HEK293 (cell line): Measurements from ENCODE around the gene DOCK1.

Experiments used
- CTCF ChIP-seq: fragments of 450-650 bp; formaldehyde crosslinking; IDR thresholded peaks from 2 replicates; pipeline ENCODE4 v1.5.1; 2016; ENCODE audit warnings: missing biosample characterization, missing genetic modification characterization
- KLF16 ChIP-seq: fragments of 450-650 bp; formaldehyde crosslinking; IDR thresholded peaks from 2 replicates; pipeline ENCODE4 v1.5.1; 2017; ENCODE audit warnings: missing biosample characterization, missing genetic modification characterization
- REPIN1 ChIP-seq: fragments of 450-650 bp; formaldehyde crosslinking; IDR thresholded peaks from 2 replicates; pipeline ENCODE4 v1.5.1; 2017; ENCODE audit warnings: missing biosample characterization, missing genetic modification characterization, low read depth
- YY1 ChIP-seq: fragments of 450-650 bp; formaldehyde crosslinking; IDR thresholded peaks from 2 replicates; pipeline ENCODE4 v1.5.1; 2018; ENCODE audit warnings: missing biosample characterization, missing genetic modification characterization
- ZBTB21 ChIP-seq: fragments of 450-650 bp; formaldehyde crosslinking; IDR thresholded peaks from 2 replicates; pipeline ENCODE4 v1.5.1; 2017; ENCODE audit warnings: missing biosample characterization, missing genetic modification characterization
- ZNF324 ChIP-seq: fragments of 450-650 bp; formaldehyde crosslinking; IDR thresholded peaks from 2 replicates; pipeline ENCODE4 v1.5.1; 2016; ENCODE audit warnings: missing biosample characterization, missing genetic modification characterization
- ZNF560 ChIP-seq: fragments of 450-650 bp; formaldehyde crosslinking; IDR thresholded peaks from 2 replicates; pipeline ENCODE4 v1.5.1; 2017; ENCODE audit warnings: missing biosample characterization, missing genetic modification characterization, borderline replicate concordance
- ZNF626 ChIP-seq: fragments of 450-650 bp; sonication (Bioruptor Pico); formaldehyde crosslinking; IDR thresholded peaks from 2 replicates; pipeline ENCODE4 v1.5.1; 2018; ENCODE audit warnings: missing biosample characterization, missing genetic modification characterization, inconsistent platforms
- TF ChIP-seq, protein P1 (sequence below): fragments of 450-650 bp; formaldehyde crosslinking; IDR thresholded peaks from 2 replicates; pipeline ENCODE4 v1.5.1; 2016; ENCODE audit warnings: missing biosample characterization, missing genetic modification characterization
- TF ChIP-seq, protein P2 (sequence below): fragments of 450-650 bp; formaldehyde crosslinking; IDR thresholded peaks from 2 replicates; pipeline ENCODE4 v1.5.1; 2016; ENCODE audit warnings: missing biosample characterization, missing genetic modification characterization
- TF ChIP-seq, protein P3 (sequence below): fragments of 450-650 bp; formaldehyde crosslinking; IDR thresholded peaks from 2 replicates; pipeline ENCODE4 v1.5.1; 2016; ENCODE audit warnings: missing biosample characterization, missing genetic modification characterization, low read depth

DNA sequence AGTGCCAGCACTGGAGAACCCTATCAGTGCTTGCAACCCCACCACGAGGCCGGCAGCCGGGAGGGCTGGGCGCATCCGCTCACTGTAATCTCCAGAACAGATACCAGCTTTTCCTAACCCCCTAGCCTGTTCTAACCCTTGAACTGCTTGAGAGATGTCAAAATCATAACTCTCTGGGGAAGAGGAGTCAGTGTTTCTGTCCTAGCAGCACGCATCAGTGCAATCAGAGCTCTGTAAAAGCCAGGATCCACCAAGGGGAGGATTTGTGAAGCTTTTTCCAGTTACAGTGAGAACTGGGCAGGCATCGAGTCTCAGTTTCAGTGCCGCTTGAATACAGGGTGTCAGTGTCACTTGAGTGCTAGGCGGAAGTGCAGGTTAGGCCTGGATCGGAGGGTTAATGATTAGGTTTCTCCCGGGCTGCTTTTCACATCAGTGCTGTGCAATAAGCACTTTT is 395.7 kb downstream of the DOCK1 start:
- TF ChIP-seq CTCF (no peak), YY1 (tag by site-specific recombination) (no peak), ZNF324 (tag by site-specific recombination) (no peak), ZBTB21 (tag by site-specific recombination) (no peak), REPIN1 (no peak), ZNF626 (tag by site-specific recombination) (no peak), KLF16 (tag by site-specific recombination) (no peak), ZNF560 (tag by site-specific recombination) (no peak)
- TF ChIP-seq, protein P1, sequence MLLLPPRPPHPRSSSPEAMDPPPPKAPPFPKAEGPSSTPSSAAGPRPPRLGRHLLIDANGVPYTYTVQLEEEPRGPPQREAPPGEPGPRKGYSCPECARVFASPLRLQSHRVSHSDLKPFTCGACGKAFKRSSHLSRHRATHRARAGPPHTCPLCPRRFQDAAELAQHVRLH (tag by site-specific recombination), result no peak
- TF ChIP-seq, protein P2, sequence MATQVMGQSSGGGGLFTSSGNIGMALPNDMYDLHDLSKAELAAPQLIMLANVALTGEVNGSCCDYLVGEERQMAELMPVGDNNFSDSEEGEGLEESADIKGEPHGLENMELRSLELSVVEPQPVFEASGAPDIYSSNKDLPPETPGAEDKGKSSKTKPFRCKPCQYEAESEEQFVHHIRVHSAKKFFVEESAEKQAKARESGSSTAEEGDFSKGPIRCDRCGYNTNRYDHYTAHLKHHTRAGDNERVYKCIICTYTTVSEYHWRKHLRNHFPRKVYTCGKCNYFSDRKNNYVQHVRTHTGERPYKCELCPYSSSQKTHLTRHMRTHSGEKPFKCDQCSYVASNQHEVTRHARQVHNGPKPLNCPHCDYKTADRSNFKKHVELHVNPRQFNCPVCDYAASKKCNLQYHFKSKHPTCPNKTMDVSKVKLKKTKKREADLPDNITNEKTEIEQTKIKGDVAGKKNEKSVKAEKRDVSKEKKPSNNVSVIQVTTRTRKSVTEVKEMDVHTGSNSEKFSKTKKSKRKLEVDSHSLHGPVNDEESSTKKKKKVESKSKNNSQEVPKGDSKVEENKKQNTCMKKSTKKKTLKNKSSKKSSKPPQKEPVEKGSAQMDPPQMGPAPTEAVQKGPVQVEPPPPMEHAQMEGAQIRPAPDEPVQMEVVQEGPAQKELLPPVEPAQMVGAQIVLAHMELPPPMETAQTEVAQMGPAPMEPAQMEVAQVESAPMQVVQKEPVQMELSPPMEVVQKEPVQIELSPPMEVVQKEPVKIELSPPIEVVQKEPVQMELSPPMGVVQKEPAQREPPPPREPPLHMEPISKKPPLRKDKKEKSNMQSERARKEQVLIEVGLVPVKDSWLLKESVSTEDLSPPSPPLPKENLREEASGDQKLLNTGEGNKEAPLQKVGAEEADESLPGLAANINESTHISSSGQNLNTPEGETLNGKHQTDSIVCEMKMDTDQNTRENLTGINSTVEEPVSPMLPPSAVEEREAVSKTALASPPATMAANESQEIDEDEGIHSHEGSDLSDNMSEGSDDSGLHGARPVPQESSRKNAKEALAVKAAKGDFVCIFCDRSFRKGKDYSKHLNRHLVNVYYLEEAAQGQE, result no peak
- TF ChIP-seq, protein P3, sequence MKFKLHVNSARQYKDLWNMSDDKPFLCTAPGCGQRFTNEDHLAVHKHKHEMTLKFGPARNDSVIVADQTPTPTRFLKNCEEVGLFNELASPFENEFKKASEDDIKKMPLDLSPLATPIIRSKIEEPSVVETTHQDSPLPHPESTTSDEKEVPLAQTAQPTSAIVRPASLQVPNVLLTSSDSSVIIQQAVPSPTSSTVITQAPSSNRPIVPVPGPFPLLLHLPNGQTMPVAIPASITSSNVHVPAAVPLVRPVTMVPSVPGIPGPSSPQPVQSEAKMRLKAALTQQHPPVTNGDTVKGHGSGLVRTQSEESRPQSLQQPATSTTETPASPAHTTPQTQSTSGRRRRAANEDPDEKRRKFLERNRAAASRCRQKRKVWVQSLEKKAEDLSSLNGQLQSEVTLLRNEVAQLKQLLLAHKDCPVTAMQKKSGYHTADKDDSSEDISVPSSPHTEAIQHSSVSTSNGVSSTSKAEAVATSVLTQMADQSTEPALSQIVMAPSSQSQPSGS (tag by site-specific recombination), result no peak
